ENCODE measurements around the gene DENND2A. TPM values are rescaled to one million over a fixed set of nuclear protein-coding genes. Genes with fewer than 3 reads are reported as not detected.

Gene DENND2A
- total RNA-seq, 1 experiment from 2014 or later, result 7.3 TPM

DNA sequence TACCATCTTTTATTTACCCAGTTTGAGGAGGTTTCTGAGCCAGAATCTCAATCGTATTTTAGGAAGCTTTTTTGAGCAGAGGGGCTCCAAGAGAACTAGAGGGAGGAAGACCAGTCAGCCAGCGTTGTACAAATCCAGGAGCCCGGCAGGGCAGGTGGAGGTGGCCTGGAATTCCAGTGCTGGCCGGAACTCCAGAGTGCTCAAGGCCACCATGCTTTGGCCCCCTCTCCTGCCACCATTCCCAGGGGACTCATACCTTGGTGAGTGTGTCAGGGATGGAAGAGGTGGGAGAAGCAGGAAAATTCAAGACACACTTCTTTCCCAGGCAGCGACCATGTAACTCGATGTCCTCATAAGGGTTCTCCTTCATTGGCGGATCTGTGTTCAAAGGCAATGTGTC is 55.3 kb downstream of the DENND2A start:
- H3K4ac ChIP-seq (ENCODE audit: low read depth, low read length), result no peak overlapping the region
- TF ChIP-seq, protein P1, sequence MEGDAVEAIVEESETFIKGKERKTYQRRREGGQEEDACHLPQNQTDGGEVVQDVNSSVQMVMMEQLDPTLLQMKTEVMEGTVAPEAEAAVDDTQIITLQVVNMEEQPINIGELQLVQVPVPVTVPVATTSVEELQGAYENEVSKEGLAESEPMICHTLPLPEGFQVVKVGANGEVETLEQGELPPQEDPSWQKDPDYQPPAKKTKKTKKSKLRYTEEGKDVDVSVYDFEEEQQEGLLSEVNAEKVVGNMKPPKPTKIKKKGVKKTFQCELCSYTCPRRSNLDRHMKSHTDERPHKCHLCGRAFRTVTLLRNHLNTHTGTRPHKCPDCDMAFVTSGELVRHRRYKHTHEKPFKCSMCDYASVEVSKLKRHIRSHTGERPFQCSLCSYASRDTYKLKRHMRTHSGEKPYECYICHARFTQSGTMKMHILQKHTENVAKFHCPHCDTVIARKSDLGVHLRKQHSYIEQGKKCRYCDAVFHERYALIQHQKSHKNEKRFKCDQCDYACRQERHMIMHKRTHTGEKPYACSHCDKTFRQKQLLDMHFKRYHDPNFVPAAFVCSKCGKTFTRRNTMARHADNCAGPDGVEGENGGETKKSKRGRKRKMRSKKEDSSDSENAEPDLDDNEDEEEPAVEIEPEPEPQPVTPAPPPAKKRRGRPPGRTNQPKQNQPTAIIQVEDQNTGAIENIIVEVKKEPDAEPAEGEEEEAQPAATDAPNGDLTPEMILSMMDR (conservative IDR thresholded peaks at IDR 0.05), result no peak
- H3K9me3 Mint-ChIP-seq, result no peaks in the 10 kb centered on the region
- H3K4me2 ChIP-seq (ENCODE audit: insufficient read depth, insufficient read length, low read length), result no peak overlapping the region
- no peak overlapping the region for H3K23ac ChIP-seq (ENCODE audit: insufficient read length, low read depth, low read length)
- no peaks in the 10 kb centered on the region for H3K23me2 ChIP-seq (ENCODE audit: insufficient read length, low read depth, low read length, poor library complexity, severe bottlenecking)
- H2BK12ac ChIP-seq (ENCODE audit: insufficient read length, low read depth, low read length), result no peak overlapping the region
- no peak overlapping the region for H2BK120ac ChIP-seq (ENCODE audit: low read depth, low read length, poor library complexity, severe bottlenecking)
- H3K9me3 ChIP-seq (ENCODE audit: control insufficient read depth, low read depth, low read length), result no peaks in the 10 kb centered on the region
- no peak overlapping the region for H2BK20ac ChIP-seq (ENCODE audit: low read depth, low read length, poor library complexity, severe bottlenecking)
- no peak overlapping the region for H3K27ac Mint-ChIP-seq
- H2AK5ac ChIP-seq (ENCODE audit: insufficient read length, low read length), result no peak overlapping the region
- no peak overlapping the region for H2BK15ac ChIP-seq (ENCODE audit: low read depth, low read length)
- no peak for DNase-seq
- peaks cover 0 to 4% (median 1%) of the 10 kb centered on the region in 3 experiments; a peak in 4 of 7 replicates for H3K36me3 Mint-ChIP-seq (ENCODE audit: insufficient read depth in 1 of 3, low read depth in 3 of 3)
- no peaks in the 10 kb centered on the region for H3K4me1 Mint-ChIP-seq
- no peak overlapping the region for H3T11ph ChIP-seq (ENCODE audit: low read length)
- no peaks in the 10 kb centered on the region for H4K20me1 ChIP-seq (ENCODE audit: control insufficient read depth, insufficient read depth, insufficient read length)
- no peak overlapping the region for H3K18ac ChIP-seq (ENCODE audit: insufficient read length, low read depth, low read length)
- WGBS (ENCODE audit: extremely low coverage, insufficient read length, low lambda C conversion rate), result no CpG with 5 or more reads among the region's 7 CpGs
- H3K4me1 ChIP-seq (ENCODE audit: insufficient read depth, low read length), result no peaks in the 10 kb centered on the region
- no peaks in the 10 kb centered on the region for H3K27me3 Mint-ChIP-seq (ENCODE audit: low read depth)
- H4K91ac ChIP-seq (ENCODE audit: insufficient read length, low read depth, low read length), result no peak overlapping the region
- no peak overlapping the region for H3K56ac ChIP-seq (ENCODE audit: insufficient read length, low read depth, low read length)
- no peaks in the 10 kb centered on the region for H3K79me1 ChIP-seq (ENCODE audit: insufficient read depth, low read depth, low read length, poor library complexity, severe bottlenecking)
- no peak overlapping the region for H2AFZ ChIP-seq (ENCODE audit: low read length)
- no peaks in the 10 kb centered on the region for H3K27me3 ChIP-seq (ENCODE audit: insufficient read depth, low read length)
- no peak overlapping the region for H3K9ac ChIP-seq (ENCODE audit: extremely low read depth, insufficient read length, low read length)
- no peaks in the 10 kb centered on the region for H3K79me2 ChIP-seq (ENCODE audit: insufficient read depth, low read length)
- no peak overlapping the region for H2BK5ac ChIP-seq (ENCODE audit: insufficient read length, low read length)
- H3K4me3 Mint-ChIP-seq, result no peak overlapping the region
- H3K14ac ChIP-seq (ENCODE audit: insufficient read depth, low read length), result no peak overlapping the region
- H4K8ac ChIP-seq (replicated peaks; ENCODE audit: insufficient read length, low read depth, low read length), result no peak overlapping the region
- H3K27ac ChIP-seq (ENCODE audit: insufficient read length, low read depth, low read length), result no peak overlapping the region
- H4K5ac ChIP-seq (ENCODE audit: insufficient read length, low read depth, low read length), result no peak overlapping the region
